ENCODE data around the gene MRPL52. TPM values are rescaled to one million over a fixed set of nuclear protein-coding genes. Genes with fewer than 3 reads are reported as not detected.

Gene MRPL52
- total RNA-seq, 2 experiments from 2014 or later = 108 to 119 TPM

DNA sequence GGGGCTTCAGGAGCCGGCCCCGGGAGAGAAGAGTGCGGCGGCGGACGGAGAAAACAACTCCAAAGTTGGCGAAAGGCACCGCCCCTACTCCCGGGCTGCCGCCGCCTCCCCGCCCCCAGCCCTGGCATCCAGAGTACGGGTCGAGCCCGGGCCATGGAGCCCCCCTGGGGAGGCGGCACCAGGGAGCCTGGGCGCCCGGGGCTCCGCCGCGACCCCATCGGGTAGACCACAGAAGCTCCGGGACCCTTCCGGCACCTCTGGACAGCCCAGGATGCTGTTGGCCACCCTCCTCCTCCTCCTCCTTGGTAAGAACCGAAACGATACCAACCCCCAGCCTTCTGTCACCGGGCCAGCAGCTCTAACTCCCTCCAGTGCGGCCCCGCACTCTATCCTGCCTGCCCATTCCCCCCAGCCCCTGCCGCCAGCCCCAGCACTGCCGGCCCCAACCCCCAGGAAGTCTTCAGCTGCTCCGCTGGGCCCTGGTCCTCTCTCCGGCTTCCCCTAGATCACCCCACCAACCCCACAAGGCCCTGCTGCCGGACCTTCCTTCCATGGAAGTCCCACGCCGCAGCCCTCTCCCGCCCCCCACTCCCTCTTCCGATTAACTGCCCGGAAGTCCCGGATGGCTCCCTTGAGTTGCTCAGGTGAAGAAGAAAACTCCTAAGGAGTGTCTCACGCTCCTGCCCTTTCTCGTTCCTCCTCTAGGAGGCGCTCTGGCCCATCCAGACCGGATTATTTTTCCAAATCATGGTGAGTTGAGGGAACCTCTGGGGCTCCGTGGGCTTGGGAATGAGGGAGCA, 42.5 kb downstream of the MRPL52 start:
- no peaks in the 10 kb centered on the region for H3K9me3 Mint-ChIP-seq
- peak overlapping the region; percentile 97 for H3K27ac Mint-ChIP-seq
- CTCF ChIA-PET = interaction anchor here (0.8 to 7.8 kb wide), 25 partner anchors 9 to 875 kb away, joined by 3 to 145 read pairs (median 6); partner anchors contain the start of genes HAUS4, MRPL52, PRMT5 and PSMB5
- H3K27me3 Mint-ChIP-seq = no peaks in the 10 kb centered on the region
- DNase-seq = peak; percentile 76
- POLR2A ChIA-PET = interaction anchor here (0.7 to 7.7 kb wide), 20 partner anchors 9 to 316 kb away, joined by 3 to 115 read pairs (median 5); partner anchors contain the start of genes ACIN1, C14orf119, DAD1 and HAUS4
- H3K36me3 Mint-ChIP-seq (ENCODE audit: low read depth) = peaks cover 39% of the 10 kb centered on the region
- H3K4me3 Mint-ChIP-seq = peak overlapping the region; percentile 86
- peaks cover 39% of the 10 kb centered on the region for H3K4me1 Mint-ChIP-seq

DNA sequence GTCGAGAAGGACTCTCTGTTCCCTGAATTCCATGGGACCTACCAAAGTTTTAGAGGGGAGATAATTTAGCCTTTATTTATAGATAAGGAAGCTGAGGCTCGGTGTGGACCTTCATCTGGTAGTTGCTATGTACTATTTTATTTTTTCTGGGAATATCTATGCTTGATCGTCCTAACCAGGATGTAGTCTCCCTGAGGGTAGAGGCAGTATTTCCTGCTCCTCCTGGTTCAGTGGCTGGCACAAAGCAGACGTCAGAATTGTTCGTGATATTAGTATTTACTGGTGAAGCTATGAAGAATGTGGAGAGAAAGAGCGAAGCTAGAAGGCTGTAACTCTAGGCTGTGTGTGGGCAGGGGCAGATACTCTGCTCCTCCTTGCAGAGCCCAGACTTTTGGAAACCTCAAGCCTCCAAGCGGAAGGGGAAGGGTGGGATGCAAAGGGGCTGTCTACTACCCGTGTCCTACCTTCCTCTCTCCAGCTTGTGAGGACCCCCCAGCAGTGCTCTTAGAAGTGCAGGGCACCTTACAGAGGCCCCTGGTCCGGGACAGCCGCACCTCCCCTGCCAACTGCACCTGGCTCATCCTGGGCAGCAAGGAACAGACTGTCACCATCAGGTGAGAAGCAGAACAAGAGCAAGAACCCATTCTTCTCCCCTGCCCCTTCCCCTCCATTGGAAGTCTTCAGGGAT, 43.3 kb downstream of the MRPL52 start:
- ChIA-PET CTCF (interaction anchor here (0.6 to 7.8 kb wide), 28 partner anchors 10 to 876 kb away, joined by 3 to 145 read pairs (median 6); partner anchors contain the start of genes AJUBA, HAUS4, MRPL52 and PRMT5), POLR2A (interaction anchor here (0.7 to 7.7 kb wide), 13 partner anchors 10 to 317 kb away, joined by 3 to 115 read pairs (median 4); partner anchors contain the start of genes ACIN1, C14orf119, RBM23 and REM2)
- peak overlapping the region; percentile 81 for H3K27ac Mint-ChIP-seq
- peaks cover 39% of the 10 kb centered on the region for H3K4me1 Mint-ChIP-seq
- DNase-seq = no peak
- H3K4me3 Mint-ChIP-seq = peak overlapping the region; percentile 81
- no peaks in the 10 kb centered on the region for H3K9me3 Mint-ChIP-seq
- no peaks in the 10 kb centered on the region for H3K27me3 Mint-ChIP-seq
- H3K36me3 Mint-ChIP-seq (ENCODE audit: low read depth) = peaks cover 47% of the 10 kb centered on the region

DNA sequence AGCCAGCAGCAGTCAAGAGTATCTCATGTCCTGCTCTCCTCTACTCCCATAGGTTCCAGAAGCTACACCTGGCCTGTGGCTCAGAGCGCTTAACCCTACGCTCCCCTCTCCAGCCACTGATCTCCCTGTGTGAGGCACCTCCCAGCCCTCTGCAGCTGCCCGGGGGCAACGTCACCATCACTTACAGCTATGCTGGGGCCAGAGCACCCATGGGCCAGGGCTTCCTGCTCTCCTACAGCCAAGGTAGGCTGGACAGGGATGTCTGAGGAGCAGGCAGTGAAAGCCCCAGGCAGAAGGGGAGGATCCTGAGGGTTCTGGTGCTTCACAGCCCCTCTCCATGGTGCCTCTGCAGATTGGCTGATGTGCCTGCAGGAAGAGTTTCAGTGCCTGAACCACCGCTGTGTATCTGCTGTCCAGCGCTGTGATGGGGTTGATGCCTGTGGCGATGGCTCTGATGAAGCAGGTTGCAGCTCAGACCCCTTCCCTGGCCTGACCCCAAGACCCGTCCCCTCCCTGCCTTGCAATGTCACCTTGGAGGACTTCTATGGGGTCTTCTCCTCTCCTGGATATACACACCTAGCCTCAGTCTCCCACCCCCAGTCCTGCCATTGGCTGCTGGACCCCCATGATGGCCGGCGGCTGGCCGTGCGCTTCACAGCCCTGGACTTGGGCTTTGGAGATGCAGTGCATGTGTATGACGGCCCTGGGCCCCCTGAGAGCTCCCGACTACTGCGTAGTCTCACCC, 45.5 kb downstream of the MRPL52 start:
- Mint-ChIP-seq H3K4me3 (no peak overlapping the region), H3K27ac (no peak overlapping the region), H3K4me1 (peaks cover 32% of the 10 kb centered on the region), H3K9me3 (no peaks in the 10 kb centered on the region), H3K27me3 (no peaks in the 10 kb centered on the region), H3K36me3 (ENCODE audit: low read depth) (peaks cover 61% of the 10 kb centered on the region)
- POLR2A ChIA-PET = interaction anchor here (7.7 kb wide), 1 partner anchor 9 kb away, joined by 115 read pairs; the partner anchor contains the start of gene REM2
- CTCF ChIA-PET = interaction anchor here (4.7 to 7.8 kb wide), 2 partner anchors 11 to 25 kb away, joined by 69 to 145 read pairs; partner anchors contain the start of gene REM2
- no peak for DNase-seq

GRCh38 chr14:22875748-22876319, 46.1 kb downstream of the MRPL52 start:
- ChIA-PET POLR2A (interaction anchor here (7.7 kb wide), 1 partner anchor 9 kb away, joined by 115 read pairs; the partner anchor contains the start of gene REM2), CTCF (interaction anchor here (0.5 to 7.8 kb wide), 3 partner anchors 10 to 122 kb away, joined by 3 to 145 read pairs (median 3); partner anchors contain the start of gene REM2)
- Mint-ChIP-seq H3K27ac (no peak overlapping the region), H3K27me3 (no peaks in the 10 kb centered on the region), H3K4me1 (peaks cover 26% of the 10 kb centered on the region), H3K36me3 (ENCODE audit: low read depth) (peaks cover 61% of the 10 kb centered on the region), H3K4me3 (no peak overlapping the region), H3K9me3 (no peaks in the 10 kb centered on the region)
- no peak for DNase-seq

DNA sequence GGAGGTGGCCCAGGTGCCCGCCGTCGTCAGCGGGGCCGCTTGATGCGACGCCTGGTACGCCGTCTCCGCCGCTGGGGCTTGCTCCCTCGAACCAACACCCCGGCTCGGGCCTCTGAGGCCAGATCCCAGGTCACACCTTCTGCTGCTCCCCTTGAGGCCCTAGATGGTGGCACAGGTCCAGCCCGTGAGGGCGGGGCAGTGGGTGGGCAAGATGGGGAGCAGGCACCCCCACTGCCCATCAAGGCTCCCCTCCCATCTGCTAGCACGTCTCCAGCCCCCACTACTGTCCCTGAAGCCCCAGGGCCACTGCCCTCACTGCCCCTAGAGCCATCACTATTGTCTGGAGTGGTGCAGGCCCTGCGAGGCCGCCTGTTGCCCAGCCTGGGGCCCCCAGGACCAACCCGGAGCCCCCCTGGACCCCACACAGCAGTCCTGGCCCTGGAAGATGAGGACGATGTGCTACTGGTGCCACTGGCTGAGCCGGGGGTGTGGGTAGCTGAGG, 47.4 kb downstream of the MRPL52 start:
- ChIA-PET CTCF (no interaction called here), POLR2A (interaction anchor here (7.7 kb wide), 1 partner anchor 7 kb away, joined by 115 read pairs; the partner anchor contains the start of gene REM2)
- Mint-ChIP-seq H3K4me3 (no peak overlapping the region), H3K36me3 (ENCODE audit: low read depth) (peaks cover 61% of the 10 kb centered on the region), H3K9me3 (no peaks in the 10 kb centered on the region), H3K4me1 (peaks cover 22% of the 10 kb centered on the region), H3K27me3 (peaks cover 3% of the 10 kb centered on the region), H3K27ac (no peak overlapping the region)
- DNase-seq = no peak

- H3K9me3 Mint-ChIP-seq = no peaks in the 10 kb centered on the region
- peaks cover 54% of the 10 kb centered on the region for H3K36me3 Mint-ChIP-seq (ENCODE audit: low read depth)
- no peak for DNase-seq
- H3K27me3 Mint-ChIP-seq = peaks cover 6% of the 10 kb centered on the region
- peaks cover 15% of the 10 kb centered on the region for H3K4me1 Mint-ChIP-seq
- CTCF ChIA-PET = interaction anchor here (1.1 kb wide), 1 partner anchor 40 kb away, joined by 3 read pairs; the partner anchor contains the start of gene RBM23
- no peak overlapping the region for H3K4me3 Mint-ChIP-seq
- H3K27ac Mint-ChIP-seq = no peak overlapping the region
- POLR2A ChIA-PET = interaction anchor here (1.3 to 1.6 kb wide), 2 partner anchors 8 to 40 kb away, joined by 3 to 6 read pairs; no protein-coding TSS in a partner anchor
Measured at GRCh38 chr14:22878271-22879246, 48.9 kb downstream of the MRPL52 start.

DNA sequence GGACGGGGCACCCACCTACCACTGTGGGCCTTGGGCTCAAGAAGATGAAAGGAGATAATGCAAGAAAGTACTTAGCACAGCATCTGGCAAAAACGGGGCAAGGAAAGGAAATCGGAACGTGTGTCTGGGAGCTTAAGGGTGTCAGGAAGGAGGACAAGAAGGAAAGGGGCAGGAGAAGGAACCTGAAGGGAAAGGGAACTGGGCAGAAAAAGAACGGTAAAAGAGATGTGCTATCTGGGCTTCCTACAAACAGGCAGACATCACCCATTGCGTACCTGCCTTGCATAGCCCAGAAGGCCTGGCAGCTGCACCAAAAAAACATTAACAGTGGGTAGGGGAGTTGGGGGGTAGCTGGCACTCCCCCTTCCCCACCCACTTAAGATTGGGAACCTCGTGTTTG, 52.4 kb downstream of the MRPL52 start:
- Mint-ChIP-seq H3K4me1 (peaks cover 17% of the 10 kb centered on the region), H3K4me3 (no peak overlapping the region), H3K36me3 (ENCODE audit: low read depth) (peaks cover 24% of the 10 kb centered on the region), H3K9me3 (no peaks in the 10 kb centered on the region), H3K27ac (no peak overlapping the region), H3K27me3 (peaks cover 23% of the 10 kb centered on the region)
- ChIA-PET POLR2A (interaction anchor here (0.8 to 9.2 kb wide), 7 partner anchors 9 to 322 kb away, joined by 3 to 115 read pairs (median 4); partner anchors contain the start of genes LRP10 and RBM23), CTCF (interaction anchor here (1.1 to 12.1 kb wide), 4 partner anchors 10 to 325 kb away, joined by 3 to 145 read pairs (median 8); partner anchors contain the start of genes LRP10 and PRMT5)
- DNase-seq = no peak

DNA sequence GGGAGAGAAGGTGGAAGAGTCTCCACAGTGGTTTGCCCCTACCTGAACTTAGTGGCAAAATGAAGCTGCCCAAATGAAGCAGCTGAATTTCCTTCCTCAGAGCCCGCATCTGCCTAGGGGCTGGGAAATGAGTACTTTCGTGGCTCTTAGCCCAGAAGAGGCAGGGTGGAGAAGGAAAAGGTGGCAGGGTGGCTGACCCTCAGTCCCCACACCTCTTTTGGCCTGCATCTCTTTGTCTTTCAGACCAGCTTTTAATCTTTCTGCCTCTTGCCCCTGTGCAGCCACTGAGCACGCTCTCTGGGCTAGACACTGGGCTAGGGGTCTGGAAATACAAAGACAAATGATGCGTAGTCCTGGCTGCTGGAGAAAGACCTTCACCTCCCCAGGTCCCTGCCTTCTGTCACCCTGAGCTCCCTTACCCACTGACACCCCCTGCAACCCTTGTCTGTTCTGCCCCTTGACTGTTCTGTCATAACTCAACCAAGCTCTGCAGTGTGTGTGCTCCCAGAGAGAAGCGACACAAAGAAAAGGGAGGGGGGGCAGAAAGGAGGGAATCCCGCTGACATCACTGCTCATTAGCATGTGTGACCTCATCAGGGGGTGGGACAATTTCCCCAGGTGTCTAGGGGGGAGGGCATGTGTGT, 53.0 kb downstream of the MRPL52 start:
- H3K36me3 Mint-ChIP-seq (ENCODE audit: low read depth) = peaks cover 18% of the 10 kb centered on the region
- no peak for DNase-seq

DNA sequence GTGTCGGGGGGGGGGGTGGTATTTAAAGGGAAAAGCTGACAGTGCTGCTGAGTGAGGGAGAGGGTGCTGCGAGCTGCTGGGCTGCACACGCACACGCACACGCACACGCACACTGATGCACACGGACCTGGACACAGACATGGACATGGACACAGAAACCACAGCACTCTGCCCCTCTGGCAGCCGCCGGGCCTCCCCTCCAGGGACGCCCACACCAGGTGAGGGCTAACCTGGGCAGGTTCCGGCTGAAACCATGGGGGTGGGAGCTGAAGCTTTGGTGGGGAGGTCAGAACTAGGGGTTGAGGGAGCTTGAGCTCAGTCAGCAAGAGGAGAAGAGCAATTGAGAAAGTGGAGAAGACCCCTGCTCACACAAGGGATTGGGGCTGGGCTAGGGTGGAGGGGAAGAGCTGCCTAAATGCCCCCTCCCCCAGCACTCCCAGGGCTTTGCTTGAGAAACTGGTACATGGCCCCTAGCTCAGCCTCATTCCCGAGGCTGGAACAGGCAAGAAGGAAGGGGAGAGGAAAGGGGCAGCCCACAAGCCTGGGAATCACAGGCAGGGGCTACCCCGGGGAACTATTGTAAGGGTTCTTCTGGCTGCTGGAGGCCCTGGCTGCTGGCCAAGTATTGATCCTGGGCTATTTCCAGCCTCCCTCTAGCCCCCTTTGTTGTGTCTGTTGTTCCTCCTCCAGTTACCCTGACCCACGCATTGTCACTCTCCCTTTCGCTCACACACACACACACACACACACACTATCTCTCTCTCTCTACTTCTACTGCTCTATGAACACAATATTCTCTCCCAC, 53.7 kb downstream of the MRPL52 start, which contains the start of gene REM2:
Gene REM2, plus strand, starts transcription at position 50 of the 804 bp plus-strand sequence. Its CDS starts 66 bp downstream, at position 116.
- no peak for DNase-seq
- Mint-ChIP-seq H3K36me3 (ENCODE audit: low read depth) (peaks cover 11% of the 10 kb centered on the region), H3K27me3 (peaks cover 23% of the 10 kb centered on the region), H3K4me1 (peaks cover 30% of the 10 kb centered on the region), H3K27ac (no peak within 1 kb of the TSS), H3K4me3 (no peak within 1 kb of the TSS), H3K9me3 (no peaks in the 10 kb centered on the region)
- CTCF ChIA-PET = interaction anchor here (1.1 to 12.1 kb wide), 5 partner anchors 12 to 326 kb away, joined by 3 to 145 read pairs (median 7); partner anchors contain the start of genes LRP10 and PRMT5
- POLR2A ChIA-PET = interaction anchor here (1.2 to 9.2 kb wide), 4 partner anchors 10 to 294 kb away, joined by 3 to 115 read pairs (median 10); partner anchors contain the start of genes DAD1, LRP10 and RBM23

More for the DNA sequence above, 53.0 kb downstream of the MRPL52 start:
- Mint-ChIP-seq H3K4me3 (no peak overlapping the region), H3K4me1 (peaks cover 23% of the 10 kb centered on the region), H3K9me3 (no peaks in the 10 kb centered on the region), H3K27ac (no peak overlapping the region), H3K27me3 (peaks cover 23% of the 10 kb centered on the region)
- ChIA-PET CTCF (interaction anchor here (1.1 to 12.1 kb wide), 4 partner anchors 11 to 326 kb away, joined by 3 to 145 read pairs (median 8); partner anchors contain the start of genes LRP10 and PRMT5), POLR2A (interaction anchor here (0.8 to 9.2 kb wide), 7 partner anchors 8 to 323 kb away, joined by 3 to 115 read pairs (median 3); partner anchors contain the start of genes DAD1, LRP10 and RBM23)

All from activated CD4-positive, alpha-beta memory T cell treated with anti-CD3 and anti-CD28 coated beads, Interleukin-2, amount 10 ng/mL, durations not matched to agents 7 days and 5 days (primary cell).